A549 (cell line): Measurements from ENCODE around the gene FBXO3.

ENCODE experiments used
- BCL3 ChIP-seq: fragments of >200 bp; sonication (Bioruptor Twin); formaldehyde crosslinking; IDR thresholded peaks from 3 replicates; pipeline ENCODE4 v1.6.1; 2016
- CEBPB ChIP-seq, 2 experiments: fragments of >200 bp in 1 of 2; sonication (Bioruptor Twin) in 1 of 2; formaldehyde crosslinking in 1 of 2; IDR thresholded peaks; 2 replicates each; pipeline ENCODE4 v1.6.1; 2012 to 2016
- CTCF ChIP-seq: fragments of >200 bp; sonication (Bioruptor Twin); formaldehyde crosslinking; IDR thresholded peaks from 3 replicates; pipeline ENCODE4 v1.5.1; 2016
- EP300 ChIP-seq, 2 experiments: fragments of >200 bp; sonication (Bioruptor Twin); formaldehyde crosslinking; IDR thresholded peaks; 2 replicates in 1 of 2; 3 replicates in 1 of 2; pipeline ENCODE4 v1.6.1; 2016 to 2017
- JUN ChIP-seq, 2 experiments: fragments of >200 bp; sonication (Bioruptor Twin); formaldehyde crosslinking; IDR thresholded peaks; 2 replicates in 1 of 2; 3 replicates in 1 of 2; pipeline ENCODE4 v1.6.1; 2016 to 2017
- MAX ChIP-seq: IDR thresholded peaks from 2 replicates; pipeline ENCODE4 v1.6.1; 2012
- MYC ChIP-seq: IDR thresholded peaks from 2 replicates; pipeline ENCODE4 v1.6.1; 2012; ENCODE audit warnings: mild to moderate bottlenecking, inconsistent platforms, low read length, improper control_type of control experiment, borderline replicate concordance
- POLR2A ChIP-seq: IDR thresholded peaks from 2 replicates; pipeline ENCODE4 v1.6.1; 2012; ENCODE audit warnings: mild to moderate bottlenecking, low read length
- RAD21 ChIP-seq, 2 experiments: fragments of >200 bp in 1 of 2; sonication (Bioruptor Twin) in 1 of 2; formaldehyde crosslinking in 1 of 2; IDR thresholded peaks in 1 of 2; conservative IDR thresholded peaks in 1 of 2; 2 replicates in 1 of 2; 3 replicates in 1 of 2; pipeline ENCODE4 v1.6.1; 2012 to 2018; ENCODE audit warnings: inconsistent platforms in 1 of 2
- RARB ChIP-seq: fragments of 250-450 bp; sonication (Bioruptor Pico); IDR thresholded peaks from 2 replicates; pipeline ENCODE4 v1.8.0; 2021; ENCODE audit warnings: mild to moderate bottlenecking, moderate library complexity
- REST ChIP-seq: fragments of 200-600 bp; sonication (generic); IDR thresholded peaks from 2 replicates; pipeline ENCODE4 v1.6.1; 2016; ENCODE audit warnings: antibody characterized with exemption, mild to moderate bottlenecking, moderate library complexity
- RFX5 ChIP-seq: fragments of 450-650 bp; IDR thresholded peaks from 2 replicates; pipeline ENCODE4 v1.7.1; 2014; ENCODE audit warnings: antibody characterized with exemption, mild to moderate bottlenecking, moderate library complexity

GRCh38 chr11:33709466-33709865, 64.9 kb downstream of the FBXO3 start:
- TF ChIP-seq CTCF (no peak), POLR2A (no peak), RFX5 (no peak), RAD21 (conservative IDR thresholded peaks at IDR 0.05 in 1 of 2, IDR thresholded peaks at IDR 0.05 in 1 of 2) (no peak), REST (no peak), BCL3 (no peak), CEBPB (IDR thresholded peaks at IDR 0.05) (no peak), JUN (IDR thresholded peaks at IDR 0.05) (no peak), RARB (CRISPR knock-in tag) (no peak), MAX (no peak), MYC (no peak), EP300 (IDR thresholded peaks at IDR 0.05) (no peak)
